Fibroblast of lung (primary cell): ENCODE results near the gene IAPP.

Source experiments
- EZH2 ChIP-seq: IDR thresholded peaks from 2 replicates; pipeline ENCODE4 v1.5.1; 2012; ENCODE audit warnings: low read length, control low read depth, mild to moderate bottlenecking; ENCODE audit errors: missing control alignments
- TF ChIP-seq, protein P1 (sequence below), 2 donors: IDR thresholded peaks in 1 of 2; conservative IDR thresholded peaks in 1 of 2; 1 replicate in 1 of 2; 2 replicates in 1 of 2; pipeline ENCODE4 v1.5.1; 2011 to 2012; ENCODE audit warnings: low read length in 2 of 2, control low read depth in 1 of 2, inconsistent platforms in 1 of 2, low read depth in 1 of 2, mild to moderate bottlenecking in 1 of 2

DNA sequence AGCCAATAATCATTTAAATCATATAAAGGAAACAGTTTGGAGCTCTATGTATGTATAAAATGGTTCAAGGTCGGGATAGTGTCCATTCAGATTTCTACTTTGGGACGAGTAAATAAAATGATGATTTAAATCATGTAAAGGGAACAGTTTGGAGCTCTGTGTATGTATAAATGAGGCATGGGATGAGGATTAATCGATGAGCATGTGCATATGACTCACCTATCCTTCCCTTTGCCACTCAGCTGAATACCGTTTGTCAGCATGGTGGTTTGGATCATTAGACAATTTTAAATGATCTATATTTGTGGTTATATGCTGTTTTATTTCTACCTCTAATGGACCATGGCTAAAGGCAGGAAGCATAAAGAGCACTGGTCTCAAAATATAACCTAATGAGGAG, 30.9 kb upstream of the IAPP start:
- TF ChIP-seq, protein P1, sequence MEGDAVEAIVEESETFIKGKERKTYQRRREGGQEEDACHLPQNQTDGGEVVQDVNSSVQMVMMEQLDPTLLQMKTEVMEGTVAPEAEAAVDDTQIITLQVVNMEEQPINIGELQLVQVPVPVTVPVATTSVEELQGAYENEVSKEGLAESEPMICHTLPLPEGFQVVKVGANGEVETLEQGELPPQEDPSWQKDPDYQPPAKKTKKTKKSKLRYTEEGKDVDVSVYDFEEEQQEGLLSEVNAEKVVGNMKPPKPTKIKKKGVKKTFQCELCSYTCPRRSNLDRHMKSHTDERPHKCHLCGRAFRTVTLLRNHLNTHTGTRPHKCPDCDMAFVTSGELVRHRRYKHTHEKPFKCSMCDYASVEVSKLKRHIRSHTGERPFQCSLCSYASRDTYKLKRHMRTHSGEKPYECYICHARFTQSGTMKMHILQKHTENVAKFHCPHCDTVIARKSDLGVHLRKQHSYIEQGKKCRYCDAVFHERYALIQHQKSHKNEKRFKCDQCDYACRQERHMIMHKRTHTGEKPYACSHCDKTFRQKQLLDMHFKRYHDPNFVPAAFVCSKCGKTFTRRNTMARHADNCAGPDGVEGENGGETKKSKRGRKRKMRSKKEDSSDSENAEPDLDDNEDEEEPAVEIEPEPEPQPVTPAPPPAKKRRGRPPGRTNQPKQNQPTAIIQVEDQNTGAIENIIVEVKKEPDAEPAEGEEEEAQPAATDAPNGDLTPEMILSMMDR (conservative IDR thresholded peaks at IDR 0.05 in 1 of 2, IDR thresholded peaks at IDR 0.05 in 1 of 2; ENCODE audit: low read depth in 1 of 2, low read length in 2 of 2): no peak
- no peak for TF ChIP-seq EZH2
